PC-3 (cell line): ENCODE data around the gene SGMS1. TPM values are rescaled to one million over a fixed set of nuclear protein-coding genes. Genes with fewer than 3 reads are reported as not detected.
A peak's percentile ranks its signal among the peaks of the same experiment; 100 is the strongest.

ENCODE experiments used
- ATAC-seq: fragments of 200-7000 bp; cut with Tn5 transposase; 2 replicates; pipeline ENCODE4 v1.9.1; 2020; ENCODE audit warnings: mild to moderate bottlenecking, moderate library complexity
- BruUV-seq: library from RNA; stranded (reverse); fragments of 400-500 nt; replicated peaks from 2 replicates; lab custom pipeline; 2021; lab: Mats Ljungman, UMichigan
- CTCF ChIA-PET: fragments of 300-600 bp; sonication (Branson Sonifier 250); formaldehyde crosslinking; loops from one replicate; lab custom pipeline; 2022; ENCODE audit warnings: antibody characterized with exemption; lab: Charles Lee
- POLR2A ChIA-PET: fragments of 300-600 bp; sonication (Branson Sonifier 250); formaldehyde crosslinking; loops from one replicate; lab custom pipeline; 2022; ENCODE audit warnings: antibody characterized with exemption; ENCODE audit not compliant: unreplicated experiment; lab: Charles Lee
- DNase-seq: peaks from one replicate; pipeline ENCODE4 v3.0.0-alpha.2; 2015
- H2AFZ ChIP-seq: fragments of 300-600 bp; sonication (generic); 2 replicates; pipeline ENCODE4 v1.6.0; 2016; ENCODE audit warnings: antibody characterized with exemption, low read length
- H3F3A ChIP-seq: fragments of 300-600 bp; sonication (generic); one replicate; pipeline ENCODE4 v1.6.0; 2017; ENCODE audit warnings: antibody characterized with exemption, low read length, control low read depth, mild to moderate bottlenecking; ENCODE audit not compliant: unreplicated experiment
- H3K27ac ChIP-seq: fragments of 300-600 bp; sonication (generic); 2 replicates; pipeline ENCODE4 v1.5.1; 2016; ENCODE audit warnings: mild to moderate bottlenecking, low read length
- H3K27me3 ChIP-seq: fragments of 300-600 bp; sonication (generic); 2 replicates; pipeline ENCODE4 v1.6.1; 2016; ENCODE audit warnings: low read length, mixed read lengths
- H3K36me3 ChIP-seq: fragments of 300-600 bp; sonication (generic); 2 replicates; pipeline ENCODE4 v1.6.1; 2016; ENCODE audit warnings: low read depth, mixed run types, low read length, mixed read lengths
- H3K4me1 ChIP-seq: fragments of 300-600 bp; sonication (generic); 2 replicates; pipeline ENCODE4 v1.5.1; 2016; ENCODE audit warnings: low read length; ENCODE audit not compliant: insufficient read depth
- H3K4me2 ChIP-seq: fragments of 300-600 bp; sonication (generic); 2 replicates; pipeline ENCODE4 v1.6.0; 2016; ENCODE audit warnings: low read length
- H3K4me3 ChIP-seq: fragments of 300-600 bp; sonication (generic); 2 replicates; pipeline ENCODE4 v1.5.1; 2016; ENCODE audit warnings: mild to moderate bottlenecking, low read length, mixed read lengths
- H3K79me2 ChIP-seq: fragments of 300-600 bp; sonication (generic); 2 replicates; pipeline ENCODE4 v1.6.1; 2017; ENCODE audit warnings: low read length, mixed read lengths
- H3K9ac ChIP-seq: fragments of 300-600 bp; sonication (generic); 2 replicates; pipeline ENCODE4 v1.6.0; 2016; ENCODE audit warnings: mild to moderate bottlenecking, low read length
- H3K9me2 ChIP-seq: fragments of 300-600 bp; sonication (generic); replicated peaks from 2 replicates; pipeline ENCODE4 v1.6.1; 2016; ENCODE audit warnings: mixed run types, low read length, mixed read lengths
- H3K9me3 ChIP-seq: fragments of 300-600 bp; sonication (generic); 2 replicates; pipeline ENCODE4 v1.6.1; 2016; ENCODE audit warnings: low read length, mixed read lengths
- H4K20me1 ChIP-seq: fragments of 300-600 bp; sonication (generic); 2 replicates; pipeline ENCODE4 v1.6.1; 2016; ENCODE audit warnings: low read length, mixed read lengths
- CTCF ChIP-seq: fragments of 300-600 bp; sonication (generic); conservative IDR thresholded peaks from 2 replicates; pipeline ENCODE4 v1.5.1; 2017; ENCODE audit warnings: antibody characterized with exemption, low read depth, mild to moderate bottlenecking, low read length
- EZH2 ChIP-seq: fragments of 300-600 bp; sonication (generic); IDR thresholded peaks from one replicate; pipeline ENCODE4 v1.6.1; 2017; ENCODE audit warnings: antibody characterized with exemption, mild to moderate bottlenecking, low read length; ENCODE audit not compliant: unreplicated experiment
- EZH2phosphoT487 ChIP-seq: fragments of 300-600 bp; sonication (generic); IDR thresholded peaks from 2 replicates; pipeline ENCODE4 v1.6.1; 2018; ENCODE audit warnings: mild to moderate bottlenecking, antibody characterized with exemption, low read length, borderline replicate concordance
- intact Hi-C: fragments of 100-400 bp; cut with micrococcal nuclease; formaldehyde crosslinking; loops from 2 replicates; pipeline ENCODE4 v1.9.0; 2023
- total RNA-seq: library from RNA; depleted of rRNA; stranded (reverse); fragments of >200 nt; gene quantifications from 2 replicates; pipeline ENCODE4 v1.2.3, GENCODE V29; 2014

SGMS1 gene
- total RNA-seq, 1 experiment from 2014 or later = 61.4 TPM

DNA sequence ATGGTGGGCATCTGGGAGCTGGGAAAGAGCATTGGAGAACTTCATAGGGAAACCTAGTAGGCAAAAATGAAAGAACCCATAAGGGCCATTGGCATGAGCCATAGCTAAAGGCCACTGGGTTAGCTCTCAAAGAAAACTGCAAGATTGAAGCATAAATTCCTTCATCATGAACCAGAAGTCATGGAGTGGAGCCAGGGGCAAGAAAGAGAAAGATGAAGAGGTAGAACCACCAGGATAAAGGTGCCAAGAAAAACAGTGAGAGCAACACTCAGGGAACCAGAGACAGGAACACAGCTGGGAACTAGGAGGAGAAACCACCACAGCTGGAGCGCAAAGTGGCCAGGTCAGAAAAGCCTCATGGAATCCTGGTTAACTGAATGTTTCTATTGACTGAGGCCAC lies 11.5 kb upstream of the SGMS1 start:
- H3K9ac ChIP-seq = no peak overlapping the region
- H3K27me3 ChIP-seq = no peaks in the 10 kb centered on the region
- H3K4me3 ChIP-seq = no peak overlapping the region
- H3F3A ChIP-seq = no peaks in the 10 kb centered on the region
- H3K9me2 ChIP-seq = no peaks in the 10 kb centered on the region
- H3K4me1 ChIP-seq = peaks cover 5% of the 10 kb centered on the region; the same call in 1 of the 2 replicates
- no TSS peak for BruUV-seq
- intact Hi-C loops = no loop called here
- CTCF ChIA-PET = no interaction called here
- no peak overlapping the region for H3K27ac ChIP-seq
- no peaks in the 10 kb centered on the region for H4K20me1 ChIP-seq
- TF ChIP-seq CTCF (no peak), EZH2 (no peak), EZH2phosphoT487 (no peak)
- H3K9me3 ChIP-seq = no peaks in the 10 kb centered on the region
- no peak overlapping the region for H2AFZ ChIP-seq
- no peaks in the 10 kb centered on the region for H3K79me2 ChIP-seq
- H3K36me3 ChIP-seq = no peaks in the 10 kb centered on the region
- POLR2A ChIA-PET = no interaction called here
- no peak for ATAC-seq
- H3K4me2 ChIP-seq = no peak overlapping the region
- peak; percentile 45 for DNase-seq

- ATAC-seq (no peak), DNase-seq (no peak)
- Histone ChIP-seq H3K9me3 (no peaks in the 10 kb centered on the region), H4K20me1 (no peaks in the 10 kb centered on the region), H3K4me3 (no peak overlapping the region), H3K79me2 (no peaks in the 10 kb centered on the region), H3K4me2 (no peak overlapping the region), H3K36me3 (no peaks in the 10 kb centered on the region), H2AFZ (no peak overlapping the region), H3F3A (no peaks in the 10 kb centered on the region), H3K9ac (no peak overlapping the region), H3K4me1 (peaks cover 5% of the 10 kb centered on the region; the same call in 1 of the 2 replicates), H3K27me3 (no peaks in the 10 kb centered on the region), H3K27ac (no peak overlapping the region), H3K9me2 (no peaks in the 10 kb centered on the region)
- TF ChIP-seq EZH2phosphoT487 (no peak), EZH2 (no peak), CTCF (no peak)
- POLR2A ChIA-PET = no interaction called here
- BruUV-seq = no TSS peak
- intact Hi-C loops = no loop called here
- CTCF ChIA-PET = no interaction called here
These were observed 10.7 kb upstream of the SGMS1 start for GRCh38 chr10:50634479-50634878.

GRCh38 chr10:50631052-50631451 lies 7.3 kb upstream of the SGMS1 start:
- intact Hi-C loops = no loop called here
- no peaks in the 10 kb centered on the region for H3F3A ChIP-seq
- H3K9me2 ChIP-seq = no peaks in the 10 kb centered on the region
- no peak overlapping the region for H3K4me3 ChIP-seq
- no peak overlapping the region for H3K9ac ChIP-seq
- BruUV-seq = no TSS peak
- peaks cover 3% of the 10 kb centered on the region for H3K4me1 ChIP-seq
- ATAC-seq (no peak), DNase-seq (no peak)
- no peak overlapping the region for H2AFZ ChIP-seq
- no peaks in the 10 kb centered on the region for H3K27me3 ChIP-seq
- H3K4me2 ChIP-seq = no peak overlapping the region
- no peak overlapping the region for H3K27ac ChIP-seq
- no peaks in the 10 kb centered on the region for H3K79me2 ChIP-seq
- no peak for TF ChIP-seq EZH2
- no peak for TF ChIP-seq CTCF
- no peak for TF ChIP-seq EZH2phosphoT487
- ChIA-PET CTCF (no interaction called here), POLR2A (no interaction called here)
- no peaks in the 10 kb centered on the region for H3K9me3 ChIP-seq
- no peaks in the 10 kb centered on the region for H4K20me1 ChIP-seq
- H3K36me3 ChIP-seq = no peaks in the 10 kb centered on the region
